Retinal pigment epithelial cell (primary cell): ENCODE measurements around the gene RAB41.

Experiments
- DNase-seq: peaks from one replicate; pipeline ENCODE4 v3.0.0-alpha.2; 2010; ENCODE audit warnings: low read depth
- H3K4me3 ChIP-seq: 2 replicates; pipeline ENCODE4 v1.5.1; 2011; ENCODE audit warnings: mild to moderate bottlenecking, low read length, control low read depth, moderate library complexity
- TF ChIP-seq, protein P1 (sequence below): conservative IDR thresholded peaks from 2 replicates; pipeline ENCODE4 v1.5.1; 2011; ENCODE audit warnings: low read depth, low read length, control low read depth, inconsistent platforms

RAB41 gene

DNA sequence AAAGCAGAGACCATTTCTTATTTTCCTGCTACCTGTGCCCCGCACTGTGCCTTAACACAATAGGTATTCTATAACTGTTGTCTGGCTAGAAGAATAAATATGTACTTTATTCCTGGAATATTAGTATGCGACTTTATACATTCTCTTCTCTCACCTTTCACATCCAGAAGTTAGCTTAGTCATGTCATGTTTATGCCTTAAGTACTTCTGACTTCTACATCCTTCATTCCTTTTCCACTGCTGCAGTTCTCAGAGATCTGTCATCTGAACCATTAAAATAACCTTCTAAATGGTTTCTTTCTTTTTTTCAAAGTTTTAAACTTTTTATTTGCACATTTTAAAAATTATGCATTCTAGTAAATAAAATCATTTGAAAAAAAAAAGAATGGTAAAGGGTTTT lies 42.4 kb downstream of the RAB41 start:
- TF ChIP-seq, protein P1, sequence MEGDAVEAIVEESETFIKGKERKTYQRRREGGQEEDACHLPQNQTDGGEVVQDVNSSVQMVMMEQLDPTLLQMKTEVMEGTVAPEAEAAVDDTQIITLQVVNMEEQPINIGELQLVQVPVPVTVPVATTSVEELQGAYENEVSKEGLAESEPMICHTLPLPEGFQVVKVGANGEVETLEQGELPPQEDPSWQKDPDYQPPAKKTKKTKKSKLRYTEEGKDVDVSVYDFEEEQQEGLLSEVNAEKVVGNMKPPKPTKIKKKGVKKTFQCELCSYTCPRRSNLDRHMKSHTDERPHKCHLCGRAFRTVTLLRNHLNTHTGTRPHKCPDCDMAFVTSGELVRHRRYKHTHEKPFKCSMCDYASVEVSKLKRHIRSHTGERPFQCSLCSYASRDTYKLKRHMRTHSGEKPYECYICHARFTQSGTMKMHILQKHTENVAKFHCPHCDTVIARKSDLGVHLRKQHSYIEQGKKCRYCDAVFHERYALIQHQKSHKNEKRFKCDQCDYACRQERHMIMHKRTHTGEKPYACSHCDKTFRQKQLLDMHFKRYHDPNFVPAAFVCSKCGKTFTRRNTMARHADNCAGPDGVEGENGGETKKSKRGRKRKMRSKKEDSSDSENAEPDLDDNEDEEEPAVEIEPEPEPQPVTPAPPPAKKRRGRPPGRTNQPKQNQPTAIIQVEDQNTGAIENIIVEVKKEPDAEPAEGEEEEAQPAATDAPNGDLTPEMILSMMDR: no peak
- H3K4me3 ChIP-seq: no peak overlapping the region

DNA sequence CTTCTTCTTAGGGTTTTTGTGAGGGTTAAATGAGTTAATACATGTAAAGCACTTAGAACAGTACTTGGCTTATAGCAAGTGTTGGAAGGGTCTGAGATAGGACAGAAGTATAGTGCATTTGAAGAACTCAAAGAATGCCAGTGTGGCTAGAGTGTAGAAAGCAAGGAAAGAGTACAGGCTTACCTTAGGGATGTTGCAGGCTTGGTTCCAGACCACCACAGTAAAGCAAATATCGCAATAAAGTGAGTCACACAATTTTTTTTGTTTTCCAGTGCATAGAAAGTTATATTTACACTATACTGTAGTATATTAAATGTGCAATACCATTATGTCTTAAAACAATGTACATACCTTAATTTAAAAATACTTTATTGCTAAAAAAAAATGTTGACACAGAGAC lies 49.2 kb downstream of the RAB41 start:
- TF ChIP-seq, protein P1: no peak
- DNase-seq: no peak
- H3K4me3 ChIP-seq: no peak overlapping the region

More for the DNA sequence above, 42.4 kb downstream of the RAB41 start:
- DNase-seq: no peak

DNA sequence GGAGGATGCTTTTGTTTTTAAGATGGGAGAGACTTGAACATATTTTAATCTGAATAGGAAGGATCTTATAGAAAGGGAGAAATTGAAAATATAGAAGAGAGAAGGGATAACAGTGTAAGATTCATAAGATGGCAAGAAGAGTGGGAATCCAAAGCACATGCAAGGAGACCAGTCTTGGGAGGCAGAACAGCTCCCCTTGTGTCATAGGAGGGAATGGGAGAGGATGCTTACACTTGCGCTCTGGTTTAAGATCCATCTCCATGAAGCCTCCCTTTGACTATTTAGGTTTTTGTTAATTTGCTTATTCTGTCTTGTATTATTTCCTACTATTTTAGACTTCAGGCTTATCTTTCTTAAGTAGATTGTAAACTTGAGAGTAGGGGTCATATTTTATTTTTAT lies 50.6 kb downstream of the RAB41 start:
- DNase-seq: no peak
- TF ChIP-seq, protein P1: no peak
- no peak overlapping the region for H3K4me3 ChIP-seq
